Tibial nerve (tissue), 4 donors: Measurements from ENCODE around the gene NEMP1.

Experiments used
- EP300 ChIP-seq, 2 donors: sonication (generic); formaldehyde crosslinking; IDR thresholded peaks; one replicate each; pipeline ENCODE4 v1.6.1; 2017; ENCODE audit warnings: antibody characterized with exemption in 2 of 2, mild to moderate bottlenecking in 1 of 2
- POLR2A ChIP-seq, 2 donors: fragments of 450-650 bp; IDR thresholded peaks; one replicate each; pipeline ENCODE4 v1.6.1; 2017; ENCODE audit warnings: antibody characterized with exemption in 2 of 2, mild to moderate bottlenecking in 2 of 2, moderate library complexity in 2 of 2
- TF ChIP-seq, protein P1 (sequence below), 5 experiments: fragments of 200-600 bp in 3 of 5; fragments of 450-650 bp in 2 of 5; sonication (generic) in 3 of 5; IDR thresholded peaks; one replicate each; pipeline ENCODE4 v1.5.1; 2016 to 2019; ENCODE audit warnings: antibody characterized with exemption in 5 of 5, mild to moderate bottlenecking in 3 of 5, moderate library complexity in 2 of 5

DNA sequence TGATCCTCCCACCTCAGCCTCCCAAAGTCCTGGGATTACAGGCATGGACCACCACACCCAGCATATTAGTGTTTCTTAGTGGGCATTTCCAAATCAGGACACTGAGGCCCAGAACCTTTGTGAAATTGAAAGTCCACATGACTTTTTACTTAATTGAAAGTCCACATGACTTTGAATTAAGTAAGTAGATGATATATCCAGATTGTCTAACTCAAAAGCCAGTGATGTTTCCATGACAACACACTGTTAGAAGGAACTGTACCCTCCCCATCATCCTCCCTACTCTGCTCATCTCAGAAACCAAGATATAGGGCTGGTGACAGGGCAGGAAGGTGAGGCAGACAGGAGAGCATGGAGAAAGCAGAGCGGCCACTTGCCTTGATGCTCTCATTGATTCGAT is 35.9 kb downstream of the NEMP1 start:
- TF ChIP-seq EP300 (IDR thresholded peaks at IDR 0.05) (no peak), POLR2A (IDR thresholded peaks at IDR 0.05) (no peak)
- TF ChIP-seq, protein P1, sequence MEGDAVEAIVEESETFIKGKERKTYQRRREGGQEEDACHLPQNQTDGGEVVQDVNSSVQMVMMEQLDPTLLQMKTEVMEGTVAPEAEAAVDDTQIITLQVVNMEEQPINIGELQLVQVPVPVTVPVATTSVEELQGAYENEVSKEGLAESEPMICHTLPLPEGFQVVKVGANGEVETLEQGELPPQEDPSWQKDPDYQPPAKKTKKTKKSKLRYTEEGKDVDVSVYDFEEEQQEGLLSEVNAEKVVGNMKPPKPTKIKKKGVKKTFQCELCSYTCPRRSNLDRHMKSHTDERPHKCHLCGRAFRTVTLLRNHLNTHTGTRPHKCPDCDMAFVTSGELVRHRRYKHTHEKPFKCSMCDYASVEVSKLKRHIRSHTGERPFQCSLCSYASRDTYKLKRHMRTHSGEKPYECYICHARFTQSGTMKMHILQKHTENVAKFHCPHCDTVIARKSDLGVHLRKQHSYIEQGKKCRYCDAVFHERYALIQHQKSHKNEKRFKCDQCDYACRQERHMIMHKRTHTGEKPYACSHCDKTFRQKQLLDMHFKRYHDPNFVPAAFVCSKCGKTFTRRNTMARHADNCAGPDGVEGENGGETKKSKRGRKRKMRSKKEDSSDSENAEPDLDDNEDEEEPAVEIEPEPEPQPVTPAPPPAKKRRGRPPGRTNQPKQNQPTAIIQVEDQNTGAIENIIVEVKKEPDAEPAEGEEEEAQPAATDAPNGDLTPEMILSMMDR (IDR thresholded peaks at IDR 0.05) = no peak
